K562 (cell line): ENCODE data around the gene RAB3C. TPM values are rescaled to one million over a fixed set of nuclear protein-coding genes. Genes with fewer than 3 reads are reported as not detected.

ENCODE experiments used
- RAD21 ChIP-seq, 2 experiments: fragments of 250-450 bp in 1 of 2; fragments of 450-650 bp in 1 of 2; sonication (Bioruptor Pico) in 1 of 2; formaldehyde crosslinking in 1 of 2; IDR thresholded peaks in 1 of 2; conservative IDR thresholded peaks in 1 of 2; 2 replicates each; pipeline versions ENCODE4 v1.4.0 to v1.8.0; 2020 to 2022; ENCODE audit warnings: mild to moderate bottlenecking in 2 of 2, moderate library complexity in 1 of 2
- RFX1 ChIP-seq: fragments of 450-650 bp; IDR thresholded peaks from 2 replicates; pipeline ENCODE4 v1.6.1; 2016; ENCODE audit warnings: mild to moderate bottlenecking, moderate library complexity
- ZNF12 ChIP-seq: sonication (generic); formaldehyde crosslinking; IDR thresholded peaks from 2 replicates; pipeline ENCODE4 v1.4.0; 2020; ENCODE audit warnings: mild to moderate bottlenecking, missing genetic modification reagents
- ZNF134 ChIP-seq: fragments of 250-450 bp; sonication (Bioruptor Pico); conservative IDR thresholded peaks from 2 replicates; pipeline ENCODE4 v1.4.0; 2020
- polyA plus RNA-seq, 8 experiments: library from polyadenylated mRNA; depleted of rRNA in 4 of 8; stranded (reverse) in 5 of 8; unstranded in 3 of 8; fragments of >200 nt; fragmentation: Nextera tagmentation in 2 of 8; fragmentation: Illumina TruSeq in 1 of 8; extraction: Ambion mirVana in 2 of 8; extraction: Trizol in 1 of 8; gene quantifications; 2 replicates each; pipeline versions ENCODE4 v1.2.1 to v1.2.3, GENCODE V29; 2011 to 2014; ENCODE audit warnings: inconsistent platforms in 1 of 8, missing spikeins in 1 of 8
- total RNA-seq, 7 experiments: library from RNA; depleted of rRNA in 6 of 7; stranded (reverse); fragments of >200 nt in 6 of 7; fragmentation: Illumina TruSeq in 2 of 7; extraction: Trizol in 2 of 7; gene quantifications; 2 replicates each; pipeline versions ENCODE4 v1.2.1 to v1.2.3, GENCODE V29; 2011 to 2021; ENCODE audit warnings: low replicate concordance in 1 of 7
- TF ChIP-seq, protein P1 (sequence below), 2 experiments: fragments of 450-650 bp; formaldehyde crosslinking in 1 of 2; IDR thresholded peaks; 2 replicates each; pipeline versions ENCODE4 v1.4.0 to v1.6.1; 2014 to 2020; ENCODE audit warnings: mild to moderate bottlenecking in 2 of 2, borderline replicate concordance in 1 of 2, low read depth in 1 of 2

Gene RAB3C
- total and polyA plus RNA-seq, 9 of the 15 experiments (the other 6 are each of a cell fraction or from before 2014, with no cell fraction given) = not detected

DNA sequence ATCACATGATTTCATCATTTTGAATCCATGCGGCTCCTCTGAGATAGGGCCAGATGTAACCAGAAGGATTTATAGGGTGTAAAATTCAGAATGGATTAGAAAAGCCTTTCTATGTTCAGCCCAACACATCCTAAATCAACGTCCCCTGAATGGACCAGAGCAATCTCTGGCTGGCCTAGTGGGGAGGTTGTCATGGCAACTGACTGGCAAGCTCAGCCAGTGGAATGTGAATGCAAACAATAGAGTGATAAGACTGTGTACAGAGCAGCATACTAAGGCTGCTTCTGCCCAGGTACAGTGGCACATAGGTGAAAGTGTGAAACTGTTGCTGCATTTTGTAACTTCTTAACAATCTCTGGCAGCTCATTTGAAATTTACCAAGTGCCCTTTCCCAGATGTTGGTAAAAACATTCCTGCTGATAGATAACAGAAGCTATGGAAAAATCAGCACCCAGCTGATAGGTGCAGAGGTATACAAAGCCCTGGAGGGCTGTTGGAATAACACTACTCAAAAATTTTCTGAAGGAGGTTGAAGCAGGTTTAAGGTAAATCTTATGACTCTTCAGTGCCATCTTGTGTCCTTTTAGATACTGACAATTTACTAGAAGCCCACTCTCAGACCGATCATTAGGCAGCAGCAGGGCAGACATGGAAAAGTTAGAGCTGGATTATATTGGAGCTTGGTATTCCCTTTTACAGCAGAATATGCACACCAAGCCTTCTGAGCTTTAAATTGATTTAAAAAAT lies 267.2 kb downstream of the RAB3C start (continued):
- TF ChIP-seq, protein P1, sequence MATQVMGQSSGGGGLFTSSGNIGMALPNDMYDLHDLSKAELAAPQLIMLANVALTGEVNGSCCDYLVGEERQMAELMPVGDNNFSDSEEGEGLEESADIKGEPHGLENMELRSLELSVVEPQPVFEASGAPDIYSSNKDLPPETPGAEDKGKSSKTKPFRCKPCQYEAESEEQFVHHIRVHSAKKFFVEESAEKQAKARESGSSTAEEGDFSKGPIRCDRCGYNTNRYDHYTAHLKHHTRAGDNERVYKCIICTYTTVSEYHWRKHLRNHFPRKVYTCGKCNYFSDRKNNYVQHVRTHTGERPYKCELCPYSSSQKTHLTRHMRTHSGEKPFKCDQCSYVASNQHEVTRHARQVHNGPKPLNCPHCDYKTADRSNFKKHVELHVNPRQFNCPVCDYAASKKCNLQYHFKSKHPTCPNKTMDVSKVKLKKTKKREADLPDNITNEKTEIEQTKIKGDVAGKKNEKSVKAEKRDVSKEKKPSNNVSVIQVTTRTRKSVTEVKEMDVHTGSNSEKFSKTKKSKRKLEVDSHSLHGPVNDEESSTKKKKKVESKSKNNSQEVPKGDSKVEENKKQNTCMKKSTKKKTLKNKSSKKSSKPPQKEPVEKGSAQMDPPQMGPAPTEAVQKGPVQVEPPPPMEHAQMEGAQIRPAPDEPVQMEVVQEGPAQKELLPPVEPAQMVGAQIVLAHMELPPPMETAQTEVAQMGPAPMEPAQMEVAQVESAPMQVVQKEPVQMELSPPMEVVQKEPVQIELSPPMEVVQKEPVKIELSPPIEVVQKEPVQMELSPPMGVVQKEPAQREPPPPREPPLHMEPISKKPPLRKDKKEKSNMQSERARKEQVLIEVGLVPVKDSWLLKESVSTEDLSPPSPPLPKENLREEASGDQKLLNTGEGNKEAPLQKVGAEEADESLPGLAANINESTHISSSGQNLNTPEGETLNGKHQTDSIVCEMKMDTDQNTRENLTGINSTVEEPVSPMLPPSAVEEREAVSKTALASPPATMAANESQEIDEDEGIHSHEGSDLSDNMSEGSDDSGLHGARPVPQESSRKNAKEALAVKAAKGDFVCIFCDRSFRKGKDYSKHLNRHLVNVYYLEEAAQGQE (IDR thresholded peaks at IDR 0.05; ENCODE audit: borderline replicate concordance) = peak; percentile 11; the same call in 1 of the 2 replicates
- TF ChIP-seq, protein P1 (CRISPR knock-in tag; IDR thresholded peaks at IDR 0.05; ENCODE audit: low read depth) = no peak
- peak; percentile 60 for TF ChIP-seq RFX1
- TF ChIP-seq RAD21 (CRISPR knock-in tag; conservative IDR thresholded peaks at IDR 0.05 in 1 of 2, IDR thresholded peaks at IDR 0.05 in 1 of 2) = peak; percentile 41 to 60
- TF ChIP-seq ZNF134 = no peak
- no peak for TF ChIP-seq ZNF12 (CRISPR knock-in tag)
- TF ChIP-seq, all 486 proteins: peak for 4
